ENCODE data around the gene PROZ. TPM values are rescaled to one million over a fixed set of nuclear protein-coding genes. Genes with fewer than 3 reads are reported as not detected.

Gene PROZ
- total RNA-seq, 1 donor from 2014 or later, result not detected

DNA sequence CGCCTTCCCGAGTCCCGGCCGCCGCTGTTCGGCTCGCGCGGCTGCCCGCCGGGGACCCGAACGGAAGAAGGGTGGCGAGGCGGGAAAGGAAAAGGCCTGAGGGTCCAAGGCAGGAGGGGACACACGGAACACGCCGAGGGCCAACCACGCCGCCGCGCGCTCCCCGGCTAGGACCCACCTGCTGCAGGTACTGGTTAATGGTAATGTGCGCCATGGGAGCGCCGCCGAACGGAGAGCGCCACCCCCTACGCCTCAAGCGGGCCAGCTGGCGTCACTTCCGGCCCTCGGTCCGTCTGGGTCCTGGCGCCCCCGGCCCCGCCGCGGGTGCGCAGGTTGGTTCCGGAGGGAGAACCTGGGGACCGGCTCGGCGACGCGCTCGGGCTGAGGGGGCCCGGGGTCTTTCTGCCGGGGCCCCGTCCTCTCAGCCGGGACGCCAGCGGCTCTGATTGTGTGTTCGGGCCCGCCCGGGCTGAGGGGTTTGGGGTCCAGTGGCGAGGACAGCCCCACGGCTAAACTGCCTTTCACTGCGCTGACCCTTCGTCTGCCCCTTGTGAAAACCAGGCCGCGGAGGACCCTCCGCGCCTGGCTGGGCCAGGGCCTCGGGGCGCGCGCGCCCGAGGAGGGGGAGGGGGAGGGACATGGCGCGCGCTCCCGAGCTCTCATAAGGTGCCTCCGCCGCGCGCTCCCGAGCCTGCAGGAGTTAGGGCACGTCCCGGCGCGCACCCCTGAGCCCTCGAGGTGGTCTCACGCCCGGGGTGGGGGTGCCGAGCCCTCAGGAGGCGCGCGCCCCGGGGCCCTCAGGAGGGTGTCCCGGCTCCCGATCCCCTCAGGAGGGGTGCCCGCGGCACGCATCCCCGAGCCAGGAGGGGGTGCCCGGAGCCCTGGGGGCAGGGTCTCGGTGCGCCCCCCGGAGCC lies 50.2 kb downstream of the PROZ start, which contains the start of gene PCID2:
PCID2 (minus strand) TSS at position 249 of the 915 bp plus-strand sequence; CDS start at position 214, 35 bp downstream.
- DNase-seq, result peak; percentile 97

- peak; percentile 89 for DNase-seq
Observed at GRCh38 chr13:113209336-113209758, 50.9 kb downstream of the PROZ start, which contains the start of gene CUL4A. Gene CUL4A, plus strand, starts transcription at chr13:113209613. Its CDS starts 15 bp downstream, at chr13:113209628.

DNA sequence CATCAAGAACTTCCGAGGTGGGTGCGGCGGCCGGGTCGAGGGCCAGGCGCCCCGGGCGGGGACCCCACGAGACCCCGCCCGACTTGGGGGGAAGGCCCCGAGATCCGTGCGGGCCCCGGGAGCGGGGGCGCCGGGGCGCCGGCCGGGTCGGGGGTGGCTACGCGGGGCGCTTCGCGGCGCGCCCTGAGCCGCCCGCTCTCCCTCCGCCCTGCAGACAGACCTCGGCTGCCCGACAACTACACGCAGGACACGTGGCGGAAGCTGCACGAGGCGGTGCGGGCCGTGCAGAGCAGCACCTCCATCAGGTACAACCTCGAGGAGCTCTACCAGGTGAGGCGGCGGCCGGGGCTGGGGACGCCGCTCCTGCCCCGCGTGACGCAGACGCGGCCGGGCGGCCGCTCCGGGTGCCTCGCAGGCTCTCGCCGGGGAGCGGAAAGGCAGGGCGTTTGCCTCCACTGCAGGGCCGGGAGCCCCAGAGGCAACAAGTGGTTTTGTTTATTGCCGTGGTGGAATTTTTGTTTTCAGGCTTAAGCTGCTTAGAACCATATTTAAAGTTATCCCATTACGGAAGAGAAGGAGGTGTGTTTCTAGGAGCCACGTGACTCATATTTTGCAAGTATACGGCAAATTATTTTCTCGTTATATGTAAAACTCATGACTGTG lies 51.4 kb downstream of the PROZ start:
- peak; percentile 59 for DNase-seq

- no peak for DNase-seq
Observed at GRCh38 chr13:113210833-113211232, 52.4 kb downstream of the PROZ start.

GRCh38 chr13:113211774-113212173 lies 53.3 kb downstream of the PROZ start:
- no peak for DNase-seq

DNA sequence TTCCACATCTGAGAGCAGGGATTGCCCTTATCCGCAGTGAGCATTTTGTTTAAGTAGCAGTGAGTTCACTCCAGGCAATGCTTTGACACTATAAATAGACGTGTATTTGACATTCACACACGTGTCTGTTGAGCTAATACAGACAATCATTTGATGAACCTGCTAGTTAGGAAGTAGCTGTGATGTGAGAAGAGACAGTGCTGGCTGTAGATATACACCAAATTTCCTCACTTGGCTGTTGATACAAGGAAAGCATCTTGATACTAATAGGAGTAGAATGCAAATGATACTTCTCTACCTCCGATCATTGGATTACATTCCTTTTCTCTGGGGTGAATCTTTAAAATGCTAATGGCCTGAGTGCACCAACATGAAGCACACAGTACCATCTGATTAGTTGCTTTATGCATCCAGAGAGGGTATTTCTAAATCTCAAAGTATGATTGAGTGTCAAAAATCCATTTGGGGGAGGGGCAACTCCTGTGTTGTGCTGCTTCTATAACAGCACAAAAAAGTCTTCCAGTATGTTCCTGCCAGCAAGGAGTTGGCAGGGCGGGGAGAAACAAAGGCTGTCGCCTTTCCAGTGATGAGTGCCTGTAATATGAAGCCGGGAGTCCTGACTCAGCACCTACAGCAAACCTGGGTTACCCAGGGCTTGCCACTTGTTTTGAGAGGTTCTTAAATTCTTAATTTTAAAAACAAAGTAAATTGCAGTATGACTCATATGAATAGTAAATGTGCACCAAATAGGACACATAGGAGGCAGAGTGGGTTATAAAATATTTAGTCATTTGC lies 58.0 kb downstream of the PROZ start:
- DNase-seq, result no peak

GRCh38 chr13:113218586-113218985 lies 60.1 kb downstream of the PROZ start:
- no peak for DNase-seq

DNA sequence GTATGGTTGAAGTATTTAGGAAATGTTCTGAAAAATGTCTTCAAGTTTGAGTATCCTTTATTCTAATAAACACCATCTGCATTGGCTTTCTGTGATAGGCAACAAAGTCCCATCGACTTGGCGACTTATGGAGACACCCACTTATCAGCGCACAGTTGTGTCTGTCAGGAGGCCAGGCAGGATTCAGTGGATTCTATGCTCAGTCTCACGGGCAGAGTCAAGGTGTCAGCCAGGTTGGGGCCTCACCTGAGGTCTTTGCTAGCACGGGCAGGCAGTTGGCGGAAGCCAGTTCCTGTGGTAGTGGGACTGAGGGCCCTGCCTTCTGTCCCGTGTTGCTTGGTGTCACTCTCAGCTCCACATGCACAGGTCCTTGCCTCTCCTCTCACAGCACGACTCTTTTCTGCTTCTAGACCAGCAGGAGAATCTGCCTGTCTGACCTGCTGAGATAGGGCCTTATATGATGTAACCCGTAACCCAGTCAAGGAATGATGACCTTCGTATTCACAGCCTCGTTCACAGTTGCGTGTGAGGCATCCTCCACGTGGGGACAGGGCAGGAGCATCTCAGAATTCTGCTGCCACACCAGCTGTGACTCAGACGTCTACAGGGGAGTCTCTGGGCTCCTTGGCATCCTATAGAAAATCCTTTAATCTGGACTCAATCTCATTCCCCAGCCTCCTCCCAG lies 61.0 kb downstream of the PROZ start:
- no peak for DNase-seq

- DNase-seq, result no peak
Observed at GRCh38 chr13:113220141-113220598, 61.7 kb downstream of the PROZ start.

DNA sequence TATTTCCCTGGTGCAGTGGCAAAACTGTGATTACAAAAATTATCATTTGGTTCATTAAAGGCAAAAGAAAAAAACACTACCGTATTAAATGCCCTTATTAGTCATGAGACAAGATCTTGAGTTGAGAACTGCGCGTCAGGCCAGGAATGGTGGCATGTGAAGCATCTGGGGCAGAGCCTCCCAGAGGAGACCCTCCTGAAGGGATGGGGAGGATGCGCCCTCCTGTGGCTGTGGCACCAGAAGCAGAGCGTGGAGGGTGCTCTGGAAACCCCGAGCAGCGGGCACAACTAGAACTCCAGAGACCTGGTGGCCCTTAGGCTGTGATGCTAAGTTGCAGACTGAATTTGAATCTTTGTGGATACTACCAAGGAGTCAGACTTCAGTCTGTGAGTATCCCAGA lies 62.4 kb downstream of the PROZ start:
- DNase-seq, result no peak

Small RNA genes lying within 50 kb of the gene (small RNA-seq; reads per million reads assigned to genes)
- gene AL137002.1 (ENCODE audit: low replicate concordance), result not detected

Other genes with a start within 250 kb of the PROZ start
- gene MCF2L, start 189.4 kb upstream of the PROZ start, total RNA-seq, result 60.7 TPM
- 1.6 TPM for gene F7, start 52.9 kb upstream of the PROZ start, total RNA-seq
- 21.4 TPM for gene F10, start 35.8 kb upstream of the PROZ start, total RNA-seq
- 55.2 TPM for gene PCID2, start 50.0 kb downstream of the PROZ start, total RNA-seq
- gene CUL4A, start 51.0 kb downstream of the PROZ start, total RNA-seq, result 198 TPM
- gene LAMP1, start 138.6 kb downstream of the PROZ start, total RNA-seq, result 70.3 TPM
- gene GRTP1, start 205.5 kb downstream of the PROZ start, total RNA-seq, result 7.8 TPM